ENCODE data around the gene FHIT. TPM values are rescaled to one million over a fixed set of nuclear protein-coding genes. Genes with fewer than 3 reads are reported as not detected.

FHIT gene
- total and polyA plus RNA-seq, 4 donors, result 2.1 to 14.7 (median 6.6) TPM

DNA sequence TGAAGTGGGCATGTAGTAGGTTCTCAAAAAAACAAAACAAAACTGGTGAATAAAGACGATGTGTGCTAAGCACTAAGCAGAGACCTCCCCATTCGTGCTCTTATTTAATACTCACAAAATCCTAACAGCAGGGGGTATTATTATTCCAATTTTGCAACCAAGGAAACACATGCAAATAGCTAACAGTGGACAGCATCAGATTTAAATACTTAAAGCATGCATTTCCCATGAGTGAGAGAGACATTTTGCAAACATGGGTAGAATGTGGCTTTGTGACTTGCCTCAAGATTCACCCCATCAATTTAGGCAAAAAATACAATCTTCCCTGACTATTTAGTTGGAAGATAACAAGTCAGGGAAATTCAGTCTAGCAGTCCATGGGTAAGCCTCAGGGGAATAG, 1255.2 kb downstream of the FHIT start:
- 86% methylated on average over 2 of the region's 2 CpGs for WGBS
- H3K4me1 ChIP-seq (ENCODE audit: control insufficient read depth in 4 of 4, insufficient read depth in 4 of 4, low read length in 3 of 4), result no peaks in the 10 kb centered on the region
- no peak for DNase-seq (ENCODE audit: low spot score)
- no peak overlapping the region for H3K27ac ChIP-seq (ENCODE audit: low read depth in 1 of 2, low read length in 2 of 2)
- H3K4me3 ChIP-seq (ENCODE audit: low read depth in 1 of 3, low read length in 3 of 3), result no peak overlapping the region
- no peak overlapping the region for H3K9ac ChIP-seq (ENCODE audit: low read depth in 1 of 2, low read length in 2 of 2)
- H3K27me3 ChIP-seq (ENCODE audit: control insufficient read depth in 4 of 4, insufficient read depth in 4 of 4, low read length in 3 of 4), result no peaks in the 10 kb centered on the region
- H3K9me3 ChIP-seq (ENCODE audit: control insufficient read depth in 4 of 4, low read length in 3 of 4), result no peaks in the 10 kb centered on the region
- TF ChIP-seq FOXA1 (IDR thresholded peaks at IDR 0.05), result no peak
- TF ChIP-seq, protein P1, sequence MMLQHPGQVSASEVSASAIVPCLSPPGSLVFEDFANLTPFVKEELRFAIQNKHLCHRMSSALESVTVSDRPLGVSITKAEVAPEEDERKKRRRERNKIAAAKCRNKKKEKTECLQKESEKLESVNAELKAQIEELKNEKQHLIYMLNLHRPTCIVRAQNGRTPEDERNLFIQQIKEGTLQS (IDR thresholded peaks at IDR 0.05), result no peak
- no peak for TF ChIP-seq HNF4A (conservative IDR thresholded peaks at IDR 0.05)
- TF ChIP-seq, protein P2, sequence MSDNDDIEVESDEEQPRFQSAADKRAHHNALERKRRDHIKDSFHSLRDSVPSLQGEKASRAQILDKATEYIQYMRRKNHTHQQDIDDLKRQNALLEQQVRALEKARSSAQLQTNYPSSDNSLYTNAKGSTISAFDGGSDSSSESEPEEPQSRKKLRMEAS (IDR thresholded peaks at IDR 0.05), result no peak
- TF ChIP-seq, protein P3, sequence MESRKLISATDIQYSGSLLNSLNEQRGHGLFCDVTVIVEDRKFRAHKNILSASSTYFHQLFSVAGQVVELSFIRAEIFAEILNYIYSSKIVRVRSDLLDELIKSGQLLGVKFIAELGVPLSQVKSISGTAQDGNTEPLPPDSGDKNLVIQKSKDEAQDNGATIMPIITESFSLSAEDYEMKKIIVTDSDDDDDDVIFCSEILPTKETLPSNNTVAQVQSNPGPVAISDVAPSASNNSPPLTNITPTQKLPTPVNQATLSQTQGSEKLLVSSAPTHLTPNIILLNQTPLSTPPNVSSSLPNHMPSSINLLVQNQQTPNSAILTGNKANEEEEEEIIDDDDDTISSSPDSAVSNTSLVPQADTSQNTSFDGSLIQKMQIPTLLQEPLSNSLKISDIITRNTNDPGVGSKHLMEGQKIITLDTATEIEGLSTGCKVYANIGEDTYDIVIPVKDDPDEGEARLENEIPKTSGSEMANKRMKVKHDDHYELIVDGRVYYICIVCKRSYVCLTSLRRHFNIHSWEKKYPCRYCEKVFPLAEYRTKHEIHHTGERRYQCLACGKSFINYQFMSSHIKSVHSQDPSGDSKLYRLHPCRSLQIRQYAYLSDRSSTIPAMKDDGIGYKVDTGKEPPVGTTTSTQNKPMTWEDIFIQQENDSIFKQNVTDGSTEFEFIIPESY (IDR thresholded peaks at IDR 0.05), result no peak
- no peak for TF ChIP-seq RXRA (IDR thresholded peaks at IDR 0.05)
- TF ChIP-seq HNF4G (IDR thresholded peaks at IDR 0.05), result no peak
- no peak for TF ChIP-seq GABPA (IDR thresholded peaks at IDR 0.05 in 1 of 2, conservative IDR thresholded peaks at IDR 0.05 in 1 of 2)
- H3K36me3 ChIP-seq (ENCODE audit: control insufficient read depth in 4 of 4, insufficient read depth in 3 of 4, low read depth in 1 of 4, low read length in 3 of 4), result no peaks in the 10 kb centered on the region

DNA sequence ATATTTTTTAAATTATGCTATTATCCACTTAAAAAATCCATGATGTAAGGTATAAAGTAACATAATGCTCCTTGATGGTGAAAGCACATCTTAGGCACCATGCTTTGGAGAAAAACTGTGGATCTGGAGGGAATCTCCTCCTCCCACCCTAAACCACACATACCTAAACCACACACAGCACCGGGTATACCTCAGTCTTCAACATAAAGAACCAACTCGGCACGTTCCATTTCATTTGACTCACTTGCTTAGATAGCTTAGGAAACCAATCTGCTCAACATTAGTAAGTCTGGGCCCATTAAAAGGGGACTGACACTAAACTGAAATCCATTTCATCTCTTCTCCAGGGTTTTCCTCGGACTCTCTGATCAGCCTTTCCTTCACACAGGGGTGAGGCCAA, 1255.7 kb downstream of the FHIT start:
- Histone ChIP-seq H3K36me3 (ENCODE audit: control insufficient read depth in 4 of 4, insufficient read depth in 3 of 4, low read depth in 1 of 4, low read length in 3 of 4) (no peaks in the 10 kb centered on the region), H3K9me3 (ENCODE audit: control insufficient read depth in 4 of 4, low read length in 3 of 4) (no peaks in the 10 kb centered on the region), H3K4me3 (ENCODE audit: low read depth in 1 of 3, low read length in 3 of 3) (no peak overlapping the region), H3K4me1 (ENCODE audit: control insufficient read depth in 4 of 4, insufficient read depth in 4 of 4, low read length in 3 of 4) (no peaks in the 10 kb centered on the region), H3K27ac (ENCODE audit: low read depth in 1 of 2, low read length in 2 of 2) (no peak overlapping the region), H3K9ac (ENCODE audit: low read depth in 1 of 2, low read length in 2 of 2) (no peak overlapping the region), H3K27me3 (ENCODE audit: control insufficient read depth in 4 of 4, insufficient read depth in 4 of 4, low read length in 3 of 4) (no peaks in the 10 kb centered on the region)
- TF ChIP-seq YY1 (IDR thresholded peaks at IDR 0.05), result no peak
- TF ChIP-seq, protein P1 (IDR thresholded peaks at IDR 0.05), result no peak
- no peak for TF ChIP-seq HNF4G (IDR thresholded peaks at IDR 0.05)
- no peak for TF ChIP-seq HNF4A (conservative IDR thresholded peaks at IDR 0.05)
- TF ChIP-seq RAD21 (IDR thresholded peaks at IDR 0.05), result no peak
- TF ChIP-seq SP1 (IDR thresholded peaks at IDR 0.05), result no peak
- no peak for TF ChIP-seq NR2F2 (IDR thresholded peaks at IDR 0.05)
- TF ChIP-seq FOXA2 (IDR thresholded peaks at IDR 0.05), result no peak
- DNase-seq (ENCODE audit: low spot score), result no peak
- 92% methylated on average over 4 of the region's 4 CpGs for WGBS

DNA sequence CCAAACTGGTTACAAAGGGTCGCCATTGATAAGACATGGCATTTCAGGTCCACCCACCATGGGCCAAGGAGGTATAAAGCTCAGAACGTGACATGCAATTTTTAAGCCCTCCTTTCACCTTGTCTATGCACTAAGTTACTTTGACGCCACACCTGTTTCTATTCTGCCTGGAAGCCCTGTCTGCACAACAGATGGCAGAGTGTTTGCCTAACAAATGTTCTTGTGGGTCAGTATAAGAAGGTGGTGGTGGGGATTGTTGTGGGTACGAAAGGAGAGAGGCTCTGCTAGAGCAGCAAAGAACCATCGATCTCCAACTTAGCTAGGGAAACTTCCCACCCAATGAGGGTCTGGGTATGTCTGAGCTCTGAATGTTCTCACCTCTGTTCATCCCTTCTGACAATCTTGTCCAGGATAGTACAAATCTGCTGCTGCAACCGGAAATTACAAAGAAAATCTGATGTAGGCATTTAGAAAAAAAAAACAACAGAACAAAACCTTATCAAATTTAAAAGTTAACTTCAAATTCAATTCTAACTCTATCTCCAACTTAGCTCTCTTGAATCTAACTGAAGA, 1256.4 kb downstream of the FHIT start:
- Histone ChIP-seq H3K27ac (ENCODE audit: low read depth in 1 of 2, low read length in 2 of 2) (no peak overlapping the region), H3K36me3 (ENCODE audit: control insufficient read depth in 4 of 4, insufficient read depth in 3 of 4, low read depth in 1 of 4, low read length in 3 of 4) (no peaks in the 10 kb centered on the region), H3K4me1 (ENCODE audit: control insufficient read depth in 4 of 4, insufficient read depth in 4 of 4, low read length in 3 of 4) (no peaks in the 10 kb centered on the region), H3K4me3 (ENCODE audit: low read depth in 1 of 3, low read length in 3 of 3) (no peak overlapping the region), H3K27me3 (ENCODE audit: control insufficient read depth in 4 of 4, insufficient read depth in 4 of 4, low read length in 3 of 4) (no peaks in the 10 kb centered on the region), H3K9ac (ENCODE audit: low read depth in 1 of 2, low read length in 2 of 2) (no peak overlapping the region), H3K9me3 (ENCODE audit: control insufficient read depth in 4 of 4, low read length in 3 of 4) (no peaks in the 10 kb centered on the region)
- no peak for TF ChIP-seq HNF4G (IDR thresholded peaks at IDR 0.05)
- no peak for TF ChIP-seq EGR1 (IDR thresholded peaks at IDR 0.05; ENCODE audit: low read depth in 2 of 2)
- TF ChIP-seq, protein P1 (IDR thresholded peaks at IDR 0.05), result no peak
- TF ChIP-seq SP1 (IDR thresholded peaks at IDR 0.05), result no peak
- no peak for TF ChIP-seq FOXA1 (IDR thresholded peaks at IDR 0.05)
- TF ChIP-seq, protein P4, sequence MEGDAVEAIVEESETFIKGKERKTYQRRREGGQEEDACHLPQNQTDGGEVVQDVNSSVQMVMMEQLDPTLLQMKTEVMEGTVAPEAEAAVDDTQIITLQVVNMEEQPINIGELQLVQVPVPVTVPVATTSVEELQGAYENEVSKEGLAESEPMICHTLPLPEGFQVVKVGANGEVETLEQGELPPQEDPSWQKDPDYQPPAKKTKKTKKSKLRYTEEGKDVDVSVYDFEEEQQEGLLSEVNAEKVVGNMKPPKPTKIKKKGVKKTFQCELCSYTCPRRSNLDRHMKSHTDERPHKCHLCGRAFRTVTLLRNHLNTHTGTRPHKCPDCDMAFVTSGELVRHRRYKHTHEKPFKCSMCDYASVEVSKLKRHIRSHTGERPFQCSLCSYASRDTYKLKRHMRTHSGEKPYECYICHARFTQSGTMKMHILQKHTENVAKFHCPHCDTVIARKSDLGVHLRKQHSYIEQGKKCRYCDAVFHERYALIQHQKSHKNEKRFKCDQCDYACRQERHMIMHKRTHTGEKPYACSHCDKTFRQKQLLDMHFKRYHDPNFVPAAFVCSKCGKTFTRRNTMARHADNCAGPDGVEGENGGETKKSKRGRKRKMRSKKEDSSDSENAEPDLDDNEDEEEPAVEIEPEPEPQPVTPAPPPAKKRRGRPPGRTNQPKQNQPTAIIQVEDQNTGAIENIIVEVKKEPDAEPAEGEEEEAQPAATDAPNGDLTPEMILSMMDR (IDR thresholded peaks at IDR 0.05; ENCODE audit: low read depth, low read length, missing input control), result no peak
- TF ChIP-seq FOXA2 (IDR thresholded peaks at IDR 0.05), result no peak
- no peak for DNase-seq (ENCODE audit: low spot score)
- WGBS, result 89% methylated on average over 6 of the region's 6 CpGs

All from liver (tissue), 9 donors.